Measurements from ENCODE around the gene C22orf23. TPM values are rescaled to one million over a fixed set of nuclear protein-coding genes. Genes with fewer than 3 reads are reported as not detected.

C22orf23 gene
- total RNA-seq, 1 experiment from 2014 or later = 1.0 TPM

DNA sequence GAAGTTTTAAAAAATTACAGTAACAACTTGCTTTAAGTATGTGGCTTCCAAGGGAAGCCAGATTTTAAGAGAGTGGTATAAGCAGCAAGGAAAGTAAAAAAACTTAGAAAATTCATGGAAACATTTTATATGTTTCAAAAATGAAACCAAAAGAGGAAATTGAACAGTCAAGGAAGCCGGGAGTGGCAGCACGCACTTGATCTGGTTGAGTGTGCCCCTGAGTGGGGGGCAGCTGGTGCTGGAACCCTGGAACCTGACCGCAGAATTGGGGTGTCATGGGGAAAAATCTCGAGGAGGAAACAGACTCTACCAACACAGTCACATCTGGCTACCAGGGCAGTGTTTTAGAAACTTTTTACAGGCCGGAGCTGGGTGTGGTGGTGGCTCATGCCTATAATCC is 33.3 kb downstream of the C22orf23 start:
- ChIA-PET POLR2A (ENCODE audit: unreplicated experiment) (no interaction called here), CTCF (no interaction called here)
- Histone ChIP-seq H3K4me3 (no peak overlapping the region), H3K27ac (no peak overlapping the region), H3K27me3 (ENCODE audit: insufficient read depth, low read depth) (no peaks in the 10 kb centered on the region), H3F3A (ENCODE audit: insufficient read depth, low read depth) (peaks cover 9% of the 10 kb centered on the region; the same call in 1 of the 2 replicates), H3K9me2 (ENCODE audit: insufficient read depth) (no peaks in the 10 kb centered on the region), H3K36me3 (ENCODE audit: low read depth) (peaks cover 47% of the 10 kb centered on the region), H3K4me2 (no peak overlapping the region), H3K79me2 (ENCODE audit: low read depth) (no peaks in the 10 kb centered on the region), H4K20me1 (ENCODE audit: insufficient read depth) (peaks cover 25% of the 10 kb centered on the region; the same call in 1 of the 2 replicates), H2AFZ (no peak overlapping the region), H3K9me3 (ENCODE audit: insufficient read depth, low read depth) (no peaks in the 10 kb centered on the region), H3K4me1 (replicated peaks; ENCODE audit: insufficient read depth) (no peaks in the 10 kb centered on the region)
- DNase-seq = no peak
- TF ChIP-seq EZH2 (IDR thresholded peaks at IDR 0.05; ENCODE audit: low read depth) = no peak
- TF ChIP-seq, protein P1, sequence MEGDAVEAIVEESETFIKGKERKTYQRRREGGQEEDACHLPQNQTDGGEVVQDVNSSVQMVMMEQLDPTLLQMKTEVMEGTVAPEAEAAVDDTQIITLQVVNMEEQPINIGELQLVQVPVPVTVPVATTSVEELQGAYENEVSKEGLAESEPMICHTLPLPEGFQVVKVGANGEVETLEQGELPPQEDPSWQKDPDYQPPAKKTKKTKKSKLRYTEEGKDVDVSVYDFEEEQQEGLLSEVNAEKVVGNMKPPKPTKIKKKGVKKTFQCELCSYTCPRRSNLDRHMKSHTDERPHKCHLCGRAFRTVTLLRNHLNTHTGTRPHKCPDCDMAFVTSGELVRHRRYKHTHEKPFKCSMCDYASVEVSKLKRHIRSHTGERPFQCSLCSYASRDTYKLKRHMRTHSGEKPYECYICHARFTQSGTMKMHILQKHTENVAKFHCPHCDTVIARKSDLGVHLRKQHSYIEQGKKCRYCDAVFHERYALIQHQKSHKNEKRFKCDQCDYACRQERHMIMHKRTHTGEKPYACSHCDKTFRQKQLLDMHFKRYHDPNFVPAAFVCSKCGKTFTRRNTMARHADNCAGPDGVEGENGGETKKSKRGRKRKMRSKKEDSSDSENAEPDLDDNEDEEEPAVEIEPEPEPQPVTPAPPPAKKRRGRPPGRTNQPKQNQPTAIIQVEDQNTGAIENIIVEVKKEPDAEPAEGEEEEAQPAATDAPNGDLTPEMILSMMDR (conservative IDR thresholded peaks at IDR 0.05) = no peak
- intact Hi-C loops (cut with micrococcal nuclease; ENCODE audit: unreplicated experiment) = no loop called here
- BruUV-seq (replicated peaks) = no TSS peak

GRCh38 chr22:37918580-37919270 is 34.7 kb downstream of the C22orf23 start:
- POLR2A ChIA-PET (ENCODE audit: unreplicated experiment) = no interaction called here
- Histone ChIP-seq H3K27ac (no peak overlapping the region), H3K4me2 (no peak overlapping the region), H2AFZ (no peak overlapping the region), H3F3A (ENCODE audit: insufficient read depth, low read depth) (peaks cover 9% of the 10 kb centered on the region; the same call in 1 of the 2 replicates), H4K20me1 (ENCODE audit: insufficient read depth) (peaks cover 18% of the 10 kb centered on the region; the same call in 1 of the 2 replicates), H3K36me3 (ENCODE audit: low read depth) (peaks cover 44% of the 10 kb centered on the region), H3K27me3 (ENCODE audit: insufficient read depth, low read depth) (no peaks in the 10 kb centered on the region), H3K4me1 (replicated peaks; ENCODE audit: insufficient read depth) (no peaks in the 10 kb centered on the region), H3K79me2 (ENCODE audit: low read depth) (no peaks in the 10 kb centered on the region), H3K9me3 (ENCODE audit: insufficient read depth, low read depth) (no peaks in the 10 kb centered on the region), H3K4me3 (no peak overlapping the region), H3K9me2 (ENCODE audit: insufficient read depth) (no peaks in the 10 kb centered on the region)
- CTCF ChIA-PET = no interaction called here
- intact Hi-C loops (cut with micrococcal nuclease; ENCODE audit: unreplicated experiment) = no loop called here
- no peak for DNase-seq
- TF ChIP-seq, protein P1 (conservative IDR thresholded peaks at IDR 0.05) = no peak
- BruUV-seq (replicated peaks) = no TSS peak

DNA sequence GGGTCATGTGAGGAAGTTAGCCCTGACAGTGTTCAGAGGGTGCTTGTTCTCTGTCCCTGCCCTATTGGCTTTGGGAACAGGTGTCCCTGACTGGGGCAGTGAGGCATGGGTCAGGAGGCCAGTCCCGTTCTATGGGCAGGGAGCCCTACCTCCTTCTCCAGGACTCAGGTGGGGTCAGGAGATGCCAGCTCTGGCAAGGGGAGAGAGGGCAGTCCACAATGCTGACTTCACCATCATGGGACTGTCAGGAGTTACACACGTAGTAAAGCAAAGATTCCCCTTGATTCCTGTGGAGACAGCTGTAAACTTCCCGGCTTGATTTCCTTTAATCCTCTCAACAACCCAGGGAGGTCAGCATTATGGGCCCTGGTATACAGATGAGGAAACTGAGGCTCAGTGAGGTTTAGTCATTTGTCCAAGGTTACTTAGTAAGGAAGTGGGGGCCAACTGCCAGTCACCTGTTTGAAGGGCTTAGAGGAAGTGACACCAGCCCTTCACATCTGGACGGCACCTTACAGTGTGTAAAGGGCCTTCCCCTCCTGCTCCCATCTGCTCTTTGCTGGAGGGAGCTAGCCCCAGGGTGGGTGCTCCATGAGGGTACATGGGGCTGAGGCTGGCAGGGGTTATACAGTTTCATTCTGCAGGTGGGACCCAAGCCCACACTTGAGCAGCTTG is 35.4 kb downstream of the C22orf23 start:
- Histone ChIP-seq H3K27me3 (ENCODE audit: insufficient read depth, low read depth) (no peaks in the 10 kb centered on the region), H3K4me3 (no peak overlapping the region), H2AFZ (no peak overlapping the region), H3K36me3 (ENCODE audit: low read depth) (peaks cover 42% of the 10 kb centered on the region), H4K20me1 (ENCODE audit: insufficient read depth) (peaks cover 18% of the 10 kb centered on the region; the same call in 1 of the 2 replicates), H3K9me3 (ENCODE audit: insufficient read depth, low read depth) (no peaks in the 10 kb centered on the region), H3F3A (ENCODE audit: insufficient read depth, low read depth) (peaks cover 11% of the 10 kb centered on the region), H3K79me2 (ENCODE audit: low read depth) (no peaks in the 10 kb centered on the region), H3K27ac (no peak overlapping the region), H3K4me2 (no peak overlapping the region), H3K9me2 (ENCODE audit: insufficient read depth) (no peaks in the 10 kb centered on the region), H3K4me1 (replicated peaks; ENCODE audit: insufficient read depth) (no peaks in the 10 kb centered on the region)
- intact Hi-C loops (cut with micrococcal nuclease; ENCODE audit: unreplicated experiment) = no loop called here
- CTCF ChIA-PET = interaction anchor here (1.2 kb wide), 1 partner anchor 31 kb away, joined by 5 read pairs; no protein-coding TSS in a partner anchor
- POLR2A ChIA-PET (ENCODE audit: unreplicated experiment) = no interaction called here
- no TSS peak for BruUV-seq (replicated peaks)
- TF ChIP-seq, protein P1 (conservative IDR thresholded peaks at IDR 0.05) = no peak
- no peak for TF ChIP-seq EZH2 (IDR thresholded peaks at IDR 0.05; ENCODE audit: low read depth)
- no peak for DNase-seq
